Tibial nerve (tissue), 4 donors: ENCODE data around the gene LGR6. TPM values are rescaled to one million over a fixed set of nuclear protein-coding genes. Genes with fewer than 3 reads are reported as not detected.

Experiments used
- DNase-seq, 2 donors: peaks; one replicate each; pipeline ENCODE4 v3.0.0-alpha.2; 2019; ENCODE audit warnings: low spot score in 2 of 2
- H3K27ac ChIP-seq, 4 donors: fragments of 200-600 bp; sonication (generic) in 3 of 4; one replicate each; pipeline ENCODE4 v1.5.1; 2017 to 2019; ENCODE audit warnings: mild to moderate bottlenecking in 1 of 4
- H3K27me3 ChIP-seq, 2 donors: fragments of 200-600 bp; sonication (generic) in 1 of 2; one replicate each; pipeline versions ENCODE4 v1.5.1 to v1.6.0; 2017 to 2019
- H3K36me3 ChIP-seq, 3 donors: fragments of 200-600 bp; sonication (generic); one replicate each; pipeline ENCODE4 v1.5.1; 2018 to 2019
- H3K4me1 ChIP-seq, 4 donors: fragments of 200-600 bp; sonication (generic) in 3 of 4; one replicate each; pipeline ENCODE4 v1.5.1; 2017 to 2019
- H3K4me3 ChIP-seq, 4 donors: fragments of 200-600 bp; sonication (generic) in 3 of 4; one replicate each; pipeline ENCODE4 v1.5.1; 2017 to 2019; ENCODE audit warnings: mild to moderate bottlenecking in 1 of 4, moderate library complexity in 1 of 4
- H3K9me3 ChIP-seq, 4 donors: fragments of 200-600 bp; sonication (generic) in 3 of 4; one replicate each; pipeline ENCODE4 v1.5.1; 2017 to 2019
- CTCF ChIP-seq, 5 experiments: fragments of 200-600 bp in 3 of 5; fragments of 450-650 bp in 2 of 5; sonication (generic) in 3 of 5; IDR thresholded peaks; one replicate each; pipeline ENCODE4 v1.5.1; 2016 to 2019; ENCODE audit warnings: antibody characterized with exemption in 5 of 5, mild to moderate bottlenecking in 3 of 5, moderate library complexity in 2 of 5
- EP300 ChIP-seq, 2 donors: sonication (generic); formaldehyde crosslinking; IDR thresholded peaks; one replicate each; pipeline ENCODE4 v1.6.1; 2017; ENCODE audit warnings: antibody characterized with exemption in 2 of 2, mild to moderate bottlenecking in 1 of 2
- POLR2A ChIP-seq, 2 donors: fragments of 450-650 bp; IDR thresholded peaks; one replicate each; pipeline ENCODE4 v1.6.1; 2017; ENCODE audit warnings: antibody characterized with exemption in 2 of 2, mild to moderate bottlenecking in 2 of 2, moderate library complexity in 2 of 2
- WGBS, 2 donors: methylation state at CpG; one replicate each; pipeline ENCODE4 v1.1.5; 2018; 5-methylcytosine and 5-hydroxymethylcytosine counted together
- total RNA-seq, 4 donors: library from RNA; depleted of rRNA; stranded (reverse); fragments of >200 nt; gene quantifications; one replicate each; pipeline ENCODE4 v1.1.0, GENCODE V29; 2016

The LGR6 gene
- total RNA-seq, 4 donors from 2014 or later, result 0.42 TPM; not detected in 3

GRCh38 chr1:202291961-202292712 lies 98.5 kb downstream of the LGR6 start:
- Histone ChIP-seq H3K36me3 (no peaks in the 10 kb centered on the region), H3K27me3 (no peaks in the 10 kb centered on the region), H3K4me3 (no peak overlapping the region), H3K27ac (no peak overlapping the region), H3K9me3 (peaks cover 0 to 4% (median 0%) of the 10 kb centered on the region in 4 donors), H3K4me1 (no peaks in the 10 kb centered on the region)
- no peak for TF ChIP-seq CTCF (IDR thresholded peaks at IDR 0.05)
- no peak for TF ChIP-seq EP300 (IDR thresholded peaks at IDR 0.05)
- TF ChIP-seq POLR2A (IDR thresholded peaks at IDR 0.05), result no peak
- 94 to 95% methylated on average over 5 of the region's 5 CpGs for WGBS, 2 donors
- DNase-seq, result no peak

GRCh38 chr1:202292773-202293172 lies 99.2 kb downstream of the LGR6 start:
- Histone ChIP-seq H3K4me1 (no peaks in the 10 kb centered on the region), H3K27me3 (no peaks in the 10 kb centered on the region), H3K36me3 (no peaks in the 10 kb centered on the region), H3K27ac (no peak overlapping the region), H3K4me3 (no peak overlapping the region), H3K9me3 (peaks cover 0 to 4% (median 0%) of the 10 kb centered on the region in 4 donors)
- WGBS, 2 donors, result 96% methylated on average over 1 of the region's 1 CpG
- no peak for DNase-seq
- TF ChIP-seq EP300 (IDR thresholded peaks at IDR 0.05) (no peak), CTCF (IDR thresholded peaks at IDR 0.05) (no peak), POLR2A (IDR thresholded peaks at IDR 0.05) (no peak)

- no peaks in the 10 kb centered on the region for H3K27me3 ChIP-seq
- H3K4me3 ChIP-seq, result no peak overlapping the region
- no peak for DNase-seq
- H3K4me1 ChIP-seq, result no peaks in the 10 kb centered on the region
- 44 to 53% methylated on average over 4 of the region's 4 CpGs for WGBS, 2 donors
- H3K9me3 ChIP-seq, result peaks cover 0 to 4% (median 0%) of the 10 kb centered on the region in 4 donors
- H3K27ac ChIP-seq, result no peak overlapping the region
- no peaks in the 10 kb centered on the region for H3K36me3 ChIP-seq
- TF ChIP-seq POLR2A (IDR thresholded peaks at IDR 0.05) (no peak), CTCF (IDR thresholded peaks at IDR 0.05) (no peak), EP300 (IDR thresholded peaks at IDR 0.05) (no peak)
These were observed 100.0 kb downstream of the LGR6 start for GRCh38 chr1:202293569-202293968.

- H3K4me3 ChIP-seq, result no peak overlapping the region
- H3K4me1 ChIP-seq, result no peaks in the 10 kb centered on the region
- H3K27ac ChIP-seq, result no peak overlapping the region
- no peaks in the 10 kb centered on the region for H3K36me3 ChIP-seq
- no peak for DNase-seq
- H3K27me3 ChIP-seq, result no peaks in the 10 kb centered on the region
- TF ChIP-seq CTCF (IDR thresholded peaks at IDR 0.05) (no peak), POLR2A (IDR thresholded peaks at IDR 0.05) (no peak), EP300 (IDR thresholded peaks at IDR 0.05) (no peak)
- 96 to 97% methylated on average over 9 of the region's 9 CpGs for WGBS, 2 donors
- no peaks in the 10 kb centered on the region for H3K9me3 ChIP-seq
These were observed 108.6 kb downstream of the LGR6 start for GRCh38 chr1:202302166-202302565.

GRCh38 chr1:202304375-202304774 lies 110.8 kb downstream of the LGR6 start:
- no peaks in the 10 kb centered on the region for H3K4me1 ChIP-seq
- no peaks in the 10 kb centered on the region for H3K9me3 ChIP-seq
- H3K27me3 ChIP-seq, result no peaks in the 10 kb centered on the region
- DNase-seq, result no peak
- no peak for TF ChIP-seq EP300 (IDR thresholded peaks at IDR 0.05)
- TF ChIP-seq POLR2A (IDR thresholded peaks at IDR 0.05), result no peak
- no peak for TF ChIP-seq CTCF (IDR thresholded peaks at IDR 0.05)
- WGBS, 2 donors, result 35 to 36% methylated on average over 9 of the region's 9 CpGs
- H3K27ac ChIP-seq, result no peak overlapping the region
- H3K4me3 ChIP-seq, result no peak overlapping the region
- no peaks in the 10 kb centered on the region for H3K36me3 ChIP-seq
